GM12878 (cell line): ENCODE results near the gene GNG12.

ENCODE experiments used
- BHLHE40 ChIP-seq, 2 experiments: fragments of 450-650 bp in 1 of 2; IDR thresholded peaks; 2 replicates each; pipeline ENCODE4 v1.6.1; 2011 to 2017; ENCODE audit warnings: low read depth in 2 of 2, borderline replicate concordance in 1 of 2, improper control_type of control experiment in 1 of 2, low read length in 1 of 2, mild to moderate bottlenecking in 1 of 2
- EZH2 ChIP-seq: IDR thresholded peaks from 2 replicates; pipeline ENCODE4 v1.6.1; 2012; ENCODE audit warnings: low read depth, mild to moderate bottlenecking, control low read depth, inconsistent platforms, low read length, borderline replicate concordance; ENCODE audit not compliant: control insufficient read depth
- FOS ChIP-seq: IDR thresholded peaks from 3 replicates; pipeline ENCODE4 v1.6.1; 2011; ENCODE audit warnings: borderline replicate concordance; ENCODE audit not compliant: insufficient read length; ENCODE audit errors: extremely low read depth
- HCFC1 ChIP-seq: fragments of 150-350 bp; IDR thresholded peaks from 2 replicates; pipeline ENCODE4 v1.6.1; 2014; ENCODE audit warnings: low read length
- POLR2A ChIP-seq: IDR thresholded peaks from 2 replicates; pipeline ENCODE4 v1.6.1; 2011; ENCODE audit warnings: low read depth, mild to moderate bottlenecking, low read length
- SIN3A ChIP-seq: IDR thresholded peaks from 2 replicates; pipeline ENCODE4 v1.6.1; 2012; ENCODE audit warnings: low read depth, low read length, improper control_type of control experiment
- SMC3 ChIP-seq: IDR thresholded peaks from 2 replicates; pipeline ENCODE4 v1.6.1; 2011; ENCODE audit warnings: low read length, improper control_type of control experiment, borderline replicate concordance
- TF ChIP-seq, protein P1 (sequence below): IDR thresholded peaks from 2 replicates; pipeline ENCODE4 v1.6.1; 2012; ENCODE audit warnings: low read depth, low read length, improper control_type of control experiment
- TF ChIP-seq, protein P2 (sequence below): fragments of 450-650 bp; formaldehyde crosslinking; IDR thresholded peaks from 2 replicates; pipeline ENCODE4 v1.4.0; 2020; ENCODE audit warnings: mild to moderate bottlenecking, moderate library complexity
- TF ChIP-seq, protein P3 (sequence below): IDR thresholded peaks from 2 replicates; pipeline ENCODE4 v1.6.1; 2012; ENCODE audit warnings: low read length, inconsistent platforms

DNA sequence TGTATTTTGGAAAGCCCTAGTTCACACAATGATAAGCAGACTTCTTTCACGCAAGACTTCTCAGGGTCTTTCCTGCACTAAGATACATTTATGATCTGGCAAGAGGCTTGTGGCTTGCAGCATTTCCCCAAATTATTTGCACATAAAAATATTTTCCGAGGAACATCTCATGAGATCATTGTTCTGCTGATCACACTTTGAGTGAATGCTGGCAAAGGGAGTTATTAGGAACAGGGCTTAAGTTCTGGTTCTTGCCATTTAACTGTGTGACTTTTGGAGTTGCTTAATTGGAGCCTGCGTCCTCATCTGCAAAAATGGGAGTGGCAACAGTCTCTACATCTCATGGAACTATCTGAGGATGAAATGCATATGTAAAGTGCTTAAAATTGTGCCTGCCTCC, 98.1 kb downstream of the GNG12 start:
- TF ChIP-seq POLR2A (no peak), FOS (no peak), EZH2 (no peak), HCFC1 (no peak), SIN3A (no peak), BHLHE40 (IDR thresholded peaks at IDR 0.05; ENCODE audit: borderline replicate concordance in 1 of 2, low read depth in 2 of 2, low read length in 1 of 2) (no peak), SMC3 (no peak)
- TF ChIP-seq, protein P1, sequence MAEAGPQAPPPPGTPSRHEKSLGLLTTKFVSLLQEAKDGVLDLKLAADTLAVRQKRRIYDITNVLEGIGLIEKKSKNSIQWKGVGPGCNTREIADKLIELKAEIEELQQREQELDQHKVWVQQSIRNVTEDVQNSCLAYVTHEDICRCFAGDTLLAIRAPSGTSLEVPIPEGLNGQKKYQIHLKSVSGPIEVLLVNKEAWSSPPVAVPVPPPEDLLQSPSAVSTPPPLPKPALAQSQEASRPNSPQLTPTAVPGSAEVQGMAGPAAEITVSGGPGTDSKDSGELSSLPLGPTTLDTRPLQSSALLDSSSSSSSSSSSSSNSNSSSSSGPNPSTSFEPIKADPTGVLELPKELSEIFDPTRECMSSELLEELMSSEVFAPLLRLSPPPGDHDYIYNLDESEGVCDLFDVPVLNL: no peak
- TF ChIP-seq, protein P2, sequence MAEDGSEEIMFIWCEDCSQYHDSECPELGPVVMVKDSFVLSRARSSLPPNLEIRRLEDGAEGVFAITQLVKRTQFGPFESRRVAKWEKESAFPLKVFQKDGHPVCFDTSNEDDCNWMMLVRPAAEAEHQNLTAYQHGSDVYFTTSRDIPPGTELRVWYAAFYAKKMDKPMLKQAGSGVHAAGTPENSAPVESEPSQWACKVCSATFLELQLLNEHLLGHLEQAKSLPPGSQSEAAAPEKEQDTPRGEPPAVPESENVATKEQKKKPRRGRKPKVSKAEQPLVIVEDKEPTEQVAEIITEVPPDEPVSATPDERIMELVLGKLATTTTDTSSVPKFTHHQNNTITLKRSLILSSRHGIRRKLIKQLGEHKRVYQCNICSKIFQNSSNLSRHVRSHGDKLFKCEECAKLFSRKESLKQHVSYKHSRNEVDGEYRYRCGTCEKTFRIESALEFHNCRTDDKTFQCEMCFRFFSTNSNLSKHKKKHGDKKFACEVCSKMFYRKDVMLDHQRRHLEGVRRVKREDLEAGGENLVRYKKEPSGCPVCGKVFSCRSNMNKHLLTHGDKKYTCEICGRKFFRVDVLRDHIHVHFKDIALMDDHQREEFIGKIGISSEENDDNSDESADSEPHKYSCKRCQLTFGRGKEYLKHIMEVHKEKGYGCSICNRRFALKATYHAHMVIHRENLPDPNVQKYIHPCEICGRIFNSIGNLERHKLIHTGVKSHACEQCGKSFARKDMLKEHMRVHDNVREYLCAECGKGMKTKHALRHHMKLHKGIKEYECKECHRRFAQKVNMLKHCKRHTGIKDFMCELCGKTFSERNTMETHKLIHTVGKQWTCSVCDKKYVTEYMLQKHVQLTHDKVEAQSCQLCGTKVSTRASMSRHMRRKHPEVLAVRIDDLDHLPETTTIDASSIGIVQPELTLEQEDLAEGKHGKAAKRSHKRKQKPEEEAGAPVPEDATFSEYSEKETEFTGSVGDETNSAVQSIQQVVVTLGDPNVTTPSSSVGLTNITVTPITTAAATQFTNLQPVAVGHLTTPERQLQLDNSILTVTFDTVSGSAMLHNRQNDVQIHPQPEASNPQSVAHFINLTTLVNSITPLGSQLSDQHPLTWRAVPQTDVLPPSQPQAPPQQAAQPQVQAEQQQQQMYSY (CRISPR knock-in tag): no peak
- TF ChIP-seq, protein P3, sequence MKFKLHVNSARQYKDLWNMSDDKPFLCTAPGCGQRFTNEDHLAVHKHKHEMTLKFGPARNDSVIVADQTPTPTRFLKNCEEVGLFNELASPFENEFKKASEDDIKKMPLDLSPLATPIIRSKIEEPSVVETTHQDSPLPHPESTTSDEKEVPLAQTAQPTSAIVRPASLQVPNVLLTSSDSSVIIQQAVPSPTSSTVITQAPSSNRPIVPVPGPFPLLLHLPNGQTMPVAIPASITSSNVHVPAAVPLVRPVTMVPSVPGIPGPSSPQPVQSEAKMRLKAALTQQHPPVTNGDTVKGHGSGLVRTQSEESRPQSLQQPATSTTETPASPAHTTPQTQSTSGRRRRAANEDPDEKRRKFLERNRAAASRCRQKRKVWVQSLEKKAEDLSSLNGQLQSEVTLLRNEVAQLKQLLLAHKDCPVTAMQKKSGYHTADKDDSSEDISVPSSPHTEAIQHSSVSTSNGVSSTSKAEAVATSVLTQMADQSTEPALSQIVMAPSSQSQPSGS: no peak
